Neural cell (in vitro differentiated cells): ENCODE results near the gene PHF23. TPM values are rescaled to one million over a fixed set of nuclear protein-coding genes. Genes with fewer than 3 reads are reported as not detected.

ENCODE experiments used
- H2AFZ ChIP-seq: fragments of 200-600, 300-800 bp; sonication (generic), shearing (Covaris generic); 2 replicates; pipeline ENCODE4 v1.6.0; 2014; ENCODE audit warnings: low read depth, mild to moderate bottlenecking, antibody characterized with exemption, low read length, moderate library complexity
- H3F3A ChIP-seq: fragments of 200-600 bp; shearing (Covaris generic); 2 replicates; pipeline ENCODE4 v1.6.1; 2016; ENCODE audit warnings: mild to moderate bottlenecking, moderate library complexity, mixed read lengths, antibody characterized with exemption, low read length; ENCODE audit not compliant: insufficient read depth, poor library complexity, severe bottlenecking
- H3K27ac ChIP-seq: fragments of 200-600, 300-800 bp; sonication (generic), shearing (Covaris generic); 2 replicates; pipeline ENCODE4 v1.5.1; 2014; ENCODE audit warnings: mild to moderate bottlenecking, low read length, moderate library complexity
- H3K27me3 ChIP-seq: fragments of 300-800, 200-600 bp; sonication (generic), shearing (Covaris generic); 2 replicates; pipeline ENCODE4 v1.6.0; 2014; ENCODE audit warnings: mild to moderate bottlenecking, low read depth, low read length, moderate library complexity; ENCODE audit not compliant: insufficient read depth
- H3K36me3 ChIP-seq: fragments of 300-800, 200-600 bp; sonication (generic), shearing (Covaris generic); 2 replicates; pipeline ENCODE4 v1.5.1; 2014; ENCODE audit warnings: mild to moderate bottlenecking, antibody characterized with exemption, low read length, moderate library complexity; ENCODE audit not compliant: insufficient read depth
- H3K4me2 ChIP-seq: fragments of 300-800, 200-600 bp; sonication (generic), shearing (Covaris generic); 2 replicates; pipeline ENCODE4 v1.6.0; 2014; ENCODE audit warnings: mild to moderate bottlenecking, low read length
- H3K4me3 ChIP-seq: fragments of 300-800, 200-600 bp; sonication (generic), shearing (Covaris generic); 2 replicates; pipeline ENCODE4 v1.5.1; 2014; ENCODE audit warnings: mild to moderate bottlenecking, low read length, moderate library complexity
- H3K79me2 ChIP-seq: fragments of 200-600 bp; shearing (Covaris generic); replicated peaks from 2 replicates; pipeline ENCODE4 v1.6.0; 2014; ENCODE audit warnings: mild to moderate bottlenecking, low read length, moderate library complexity; ENCODE audit not compliant: insufficient read depth
- H3K9ac ChIP-seq: fragments of 300-800, 200-600 bp; sonication (generic), shearing (Covaris generic); 2 replicates; pipeline ENCODE4 v1.6.1; 2016; ENCODE audit warnings: mild to moderate bottlenecking, low read length, mixed read lengths
- H3K9me2 ChIP-seq: fragments of 200-600 bp; shearing (Covaris generic); 2 replicates; pipeline ENCODE4 v1.6.1; 2016; ENCODE audit warnings: mild to moderate bottlenecking, low read length, mixed read lengths; ENCODE audit not compliant: insufficient read depth
- H3K9me3 ChIP-seq: fragments of 200-600, 300-800 bp; sonication (generic), shearing (Covaris generic); 2 replicates; pipeline ENCODE4 v1.6.1; 2016; ENCODE audit warnings: mild to moderate bottlenecking, mixed run types, low read length, moderate library complexity, mixed read lengths
- H4K20me1 ChIP-seq: fragments of 200-600 bp; shearing (Covaris generic); 2 replicates; pipeline ENCODE4 v1.6.1; 2016; ENCODE audit warnings: mild to moderate bottlenecking, mixed run types; ENCODE audit not compliant: insufficient read depth
- CTCF ChIP-seq: fragments of 450-650 bp; IDR thresholded peaks from 2 replicates; pipeline ENCODE4 v1.5.1; 2014; ENCODE audit warnings: antibody characterized with exemption, mild to moderate bottlenecking, moderate library complexity; ENCODE audit not compliant: poor library complexity, severe bottlenecking
- EP300 ChIP-seq: fragments of 450-650 bp; conservative IDR thresholded peaks from 2 replicates; pipeline ENCODE4 v1.6.1; 2014; ENCODE audit warnings: antibody characterized with exemption, mild to moderate bottlenecking, moderate library complexity; ENCODE audit not compliant: poor library complexity, severe bottlenecking
- EZH2 ChIP-seq: fragments of 200-600, 300-800 bp; shearing (Covaris generic), sonication (generic); IDR thresholded peaks from 2 replicates; pipeline ENCODE4 v1.6.1; 2014; ENCODE audit warnings: antibody characterized with exemption, low read length, borderline replicate concordance, mild to moderate bottlenecking; ENCODE audit not compliant: insufficient read depth, poor library complexity, severe bottlenecking
- MXI1 ChIP-seq: fragments of 450-650 bp; conservative IDR thresholded peaks from 2 replicates; pipeline ENCODE4 v1.6.1; 2014; ENCODE audit warnings: antibody characterized with exemption, mild to moderate bottlenecking; ENCODE audit not compliant: poor library complexity, severe bottlenecking
- RAD21 ChIP-seq: fragments of 450-650 bp; conservative IDR thresholded peaks from 2 replicates; pipeline ENCODE4 v1.6.1; 2014; ENCODE audit warnings: antibody characterized with exemption, mild to moderate bottlenecking, moderate library complexity
- SMC3 ChIP-seq: fragments of 450-650 bp; conservative IDR thresholded peaks from 2 replicates; pipeline ENCODE4 v1.6.1; 2014; ENCODE audit warnings: antibody characterized with exemption, mild to moderate bottlenecking, moderate library complexity; ENCODE audit not compliant: poor library complexity
- TAF1 ChIP-seq: IDR thresholded peaks from 2 replicates; pipeline ENCODE4 v1.6.1; 2012; ENCODE audit warnings: low read depth
- polyA plus RNA-seq: library from polyadenylated mRNA; depleted of rRNA; stranded (reverse); fragments of >200 nt; gene quantifications from 2 replicates; pipeline ENCODE4 v1.2.3, GENCODE V29; 2014
- TF ChIP-seq, protein P1 (sequence below): IDR thresholded peaks from 2 replicates; pipeline ENCODE4 v1.6.1; 2012; ENCODE audit warnings: borderline replicate concordance

The PHF23 gene
- polyA plus RNA-seq, 1 donor from 2014 or later = 55.7 TPM

GRCh38 chr17:7196651-7197401 is 42.4 kb downstream of the PHF23 start:
- peaks cover 11% of the 10 kb centered on the region for H3K36me3 ChIP-seq
- H3F3A ChIP-seq = no peaks in the 10 kb centered on the region
- H3K9me3 ChIP-seq = no peaks in the 10 kb centered on the region
- H3K27ac ChIP-seq = no peak overlapping the region
- no peak overlapping the region for H3K9ac ChIP-seq
- no peak overlapping the region for H3K4me3 ChIP-seq
- H4K20me1 ChIP-seq = no peaks in the 10 kb centered on the region
- no peaks in the 10 kb centered on the region for H3K27me3 ChIP-seq
- H3K79me2 ChIP-seq = no peaks in the 10 kb centered on the region
- no peak overlapping the region for H2AFZ ChIP-seq
- no peaks in the 10 kb centered on the region for H3K9me2 ChIP-seq
- no peak for TF ChIP-seq EP300
- no peak for TF ChIP-seq MXI1
- no peak for TF ChIP-seq EZH2
- TF ChIP-seq SMC3 = no peak
- TF ChIP-seq TAF1 = no peak
- TF ChIP-seq, protein P1, sequence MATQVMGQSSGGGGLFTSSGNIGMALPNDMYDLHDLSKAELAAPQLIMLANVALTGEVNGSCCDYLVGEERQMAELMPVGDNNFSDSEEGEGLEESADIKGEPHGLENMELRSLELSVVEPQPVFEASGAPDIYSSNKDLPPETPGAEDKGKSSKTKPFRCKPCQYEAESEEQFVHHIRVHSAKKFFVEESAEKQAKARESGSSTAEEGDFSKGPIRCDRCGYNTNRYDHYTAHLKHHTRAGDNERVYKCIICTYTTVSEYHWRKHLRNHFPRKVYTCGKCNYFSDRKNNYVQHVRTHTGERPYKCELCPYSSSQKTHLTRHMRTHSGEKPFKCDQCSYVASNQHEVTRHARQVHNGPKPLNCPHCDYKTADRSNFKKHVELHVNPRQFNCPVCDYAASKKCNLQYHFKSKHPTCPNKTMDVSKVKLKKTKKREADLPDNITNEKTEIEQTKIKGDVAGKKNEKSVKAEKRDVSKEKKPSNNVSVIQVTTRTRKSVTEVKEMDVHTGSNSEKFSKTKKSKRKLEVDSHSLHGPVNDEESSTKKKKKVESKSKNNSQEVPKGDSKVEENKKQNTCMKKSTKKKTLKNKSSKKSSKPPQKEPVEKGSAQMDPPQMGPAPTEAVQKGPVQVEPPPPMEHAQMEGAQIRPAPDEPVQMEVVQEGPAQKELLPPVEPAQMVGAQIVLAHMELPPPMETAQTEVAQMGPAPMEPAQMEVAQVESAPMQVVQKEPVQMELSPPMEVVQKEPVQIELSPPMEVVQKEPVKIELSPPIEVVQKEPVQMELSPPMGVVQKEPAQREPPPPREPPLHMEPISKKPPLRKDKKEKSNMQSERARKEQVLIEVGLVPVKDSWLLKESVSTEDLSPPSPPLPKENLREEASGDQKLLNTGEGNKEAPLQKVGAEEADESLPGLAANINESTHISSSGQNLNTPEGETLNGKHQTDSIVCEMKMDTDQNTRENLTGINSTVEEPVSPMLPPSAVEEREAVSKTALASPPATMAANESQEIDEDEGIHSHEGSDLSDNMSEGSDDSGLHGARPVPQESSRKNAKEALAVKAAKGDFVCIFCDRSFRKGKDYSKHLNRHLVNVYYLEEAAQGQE = no peak
- no peak overlapping the region for H3K4me2 ChIP-seq

DNA sequence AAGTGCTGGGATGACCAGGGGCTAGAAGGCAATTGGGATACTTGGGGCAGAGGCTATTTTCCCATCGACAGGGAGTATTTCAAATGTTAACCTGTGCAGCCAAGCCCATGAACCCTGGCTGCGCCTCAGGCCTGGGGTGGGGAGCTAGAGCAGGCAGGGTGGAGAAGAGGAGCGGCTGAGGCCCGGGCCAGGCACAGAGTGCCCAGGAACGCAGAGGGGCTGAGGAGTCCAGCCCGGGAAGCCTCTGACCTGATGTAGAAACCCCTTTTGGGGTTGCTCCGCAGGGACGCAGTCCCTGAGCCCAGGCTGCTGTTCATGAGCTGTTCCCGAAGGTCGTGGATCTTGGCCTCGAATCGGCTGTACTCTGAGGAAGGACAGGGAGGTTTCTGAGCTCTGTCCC is 43.3 kb downstream of the PHF23 start:
- no peaks in the 10 kb centered on the region for H3F3A ChIP-seq
- no peak overlapping the region for H2AFZ ChIP-seq
- no peaks in the 10 kb centered on the region for H3K9me2 ChIP-seq
- no peak overlapping the region for H3K4me2 ChIP-seq
- H3K9ac ChIP-seq = no peak overlapping the region
- H4K20me1 ChIP-seq = no peaks in the 10 kb centered on the region
- peaks cover 11% of the 10 kb centered on the region for H3K36me3 ChIP-seq
- TF ChIP-seq MXI1 = no peak
- no peak for TF ChIP-seq TAF1
- TF ChIP-seq, protein P1 = no peak
- no peak for TF ChIP-seq RAD21
- no peak for TF ChIP-seq CTCF
- no peak overlapping the region for H3K27ac ChIP-seq
- H3K79me2 ChIP-seq = no peaks in the 10 kb centered on the region
- no peaks in the 10 kb centered on the region for H3K27me3 ChIP-seq
- H3K4me3 ChIP-seq = no peak overlapping the region
- H3K9me3 ChIP-seq = no peaks in the 10 kb centered on the region
